ENCODE measurements around the gene CACNA1H. TPM values are rescaled to one million over a fixed set of nuclear protein-coding genes. Genes with fewer than 3 reads are reported as not detected.
"Not testable (repeated sequence)": the region's sequence is repeated elsewhere in the genome, so short reads cannot be mapped to it uniquely, and the experiment has no call there.

The CACNA1H gene
- total RNA-seq, 1 donor from 2014 or later, result 0.09 TPM

DNA sequence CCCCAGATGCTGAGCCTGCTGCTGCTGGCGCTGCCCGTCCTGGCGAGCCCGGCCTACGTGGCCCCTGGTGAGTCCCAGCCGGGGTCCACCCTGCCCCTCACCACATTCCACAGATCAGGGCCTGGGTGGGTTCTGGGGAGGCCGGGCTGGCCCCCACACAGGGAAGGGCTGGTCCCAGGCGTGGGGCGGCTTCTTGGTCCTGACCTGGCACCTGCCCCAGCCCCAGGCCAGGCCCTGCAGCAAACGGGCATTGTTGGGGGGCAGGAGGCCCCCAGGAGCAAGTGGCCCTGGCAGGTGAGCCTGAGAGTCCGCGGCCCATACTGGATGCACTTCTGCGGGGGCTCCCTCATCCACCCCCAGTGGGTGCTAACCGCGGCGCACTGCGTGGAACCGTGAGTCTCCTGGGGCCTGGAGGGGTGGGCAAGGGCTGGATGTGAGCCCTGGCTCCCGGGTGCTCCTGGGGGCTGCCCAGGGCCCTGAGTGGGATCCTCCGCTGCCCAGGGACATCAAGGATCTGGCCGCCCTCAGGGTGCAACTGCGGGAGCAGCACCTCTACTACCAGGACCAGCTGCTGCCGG is 103.5 kb downstream of the CACNA1H start:
- H3K27ac Mint-ChIP-seq; H3K4me3 Mint-ChIP-seq (ENCODE audit: low read depth); H3K36me3 Mint-ChIP-seq (ENCODE audit: low read depth); H3K27me3 Mint-ChIP-seq (ENCODE audit: low read depth); H3K4me1 Mint-ChIP-seq (ENCODE audit: low read depth); intact Hi-C loops (cut with micrococcal nuclease); H3K9me3 Mint-ChIP-seq; DNase-seq (ENCODE audit: low spot score): not testable (repeated sequence)

GRCh38 chr16:1256874-1257322 is 104.0 kb downstream of the CACNA1H start:
- intact Hi-C loops (cut with micrococcal nuclease), result no loop called here
- Mint-ChIP-seq H3K27ac (no peak overlapping the region), H3K27me3 (ENCODE audit: low read depth) (peaks cover 8% of the 10 kb centered on the region), H3K36me3 (ENCODE audit: low read depth) (no peaks in the 10 kb centered on the region), H3K4me1 (ENCODE audit: low read depth) (no peaks in the 10 kb centered on the region), H3K9me3 (no peaks in the 10 kb centered on the region), H3K4me3 (ENCODE audit: low read depth) (no peak overlapping the region)
- DNase-seq (ENCODE audit: low spot score), result no peak

DNA sequence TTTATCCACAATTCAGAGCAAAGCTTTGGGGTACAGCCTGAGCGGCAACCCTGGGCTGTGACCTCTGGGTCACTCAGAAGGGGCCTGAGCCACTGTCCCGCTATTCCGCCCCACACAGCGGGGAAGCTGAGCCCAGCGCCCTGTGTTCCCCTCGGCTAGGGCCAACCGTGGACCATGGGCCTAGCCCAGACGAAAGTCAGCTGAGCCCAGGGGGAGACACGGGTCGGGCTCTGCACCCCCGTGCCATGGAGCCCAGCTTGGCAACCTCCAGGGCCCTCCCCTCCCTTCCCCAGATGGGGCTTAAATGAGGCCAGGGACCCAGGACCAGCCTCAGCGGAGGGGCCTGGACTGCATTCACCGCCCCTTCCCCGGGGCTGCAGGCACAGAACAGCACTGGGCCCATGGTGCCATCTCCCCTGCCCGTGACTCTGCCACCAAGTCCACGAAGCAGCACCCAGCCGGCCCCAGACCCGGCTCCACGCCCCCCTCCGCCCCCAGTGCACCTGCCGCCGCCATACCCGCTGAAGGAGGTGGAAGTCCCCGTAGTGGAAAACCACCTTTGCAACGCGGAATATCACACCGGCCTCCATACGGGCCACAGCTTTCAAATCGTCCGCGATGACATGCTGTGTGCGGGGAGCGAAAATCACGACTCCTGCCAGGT is 104.8 kb downstream of the CACNA1H start:
- Mint-ChIP-seq H3K27me3 (ENCODE audit: low read depth) (peaks cover 10% of the 10 kb centered on the region), H3K4me3 (ENCODE audit: low read depth) (no peak overlapping the region), H3K9me3 (no peaks in the 10 kb centered on the region), H3K4me1 (ENCODE audit: low read depth) (no peaks in the 10 kb centered on the region), H3K27ac (no peak overlapping the region), H3K36me3 (ENCODE audit: low read depth) (no peaks in the 10 kb centered on the region)
- intact Hi-C loops (cut with micrococcal nuclease), result no loop called here
- no peak for DNase-seq (ENCODE audit: low spot score)

GRCh38 chr16:1258225-1258600 is 105.3 kb downstream of the CACNA1H start:
- no peaks in the 10 kb centered on the region for H3K9me3 Mint-ChIP-seq

DNA sequence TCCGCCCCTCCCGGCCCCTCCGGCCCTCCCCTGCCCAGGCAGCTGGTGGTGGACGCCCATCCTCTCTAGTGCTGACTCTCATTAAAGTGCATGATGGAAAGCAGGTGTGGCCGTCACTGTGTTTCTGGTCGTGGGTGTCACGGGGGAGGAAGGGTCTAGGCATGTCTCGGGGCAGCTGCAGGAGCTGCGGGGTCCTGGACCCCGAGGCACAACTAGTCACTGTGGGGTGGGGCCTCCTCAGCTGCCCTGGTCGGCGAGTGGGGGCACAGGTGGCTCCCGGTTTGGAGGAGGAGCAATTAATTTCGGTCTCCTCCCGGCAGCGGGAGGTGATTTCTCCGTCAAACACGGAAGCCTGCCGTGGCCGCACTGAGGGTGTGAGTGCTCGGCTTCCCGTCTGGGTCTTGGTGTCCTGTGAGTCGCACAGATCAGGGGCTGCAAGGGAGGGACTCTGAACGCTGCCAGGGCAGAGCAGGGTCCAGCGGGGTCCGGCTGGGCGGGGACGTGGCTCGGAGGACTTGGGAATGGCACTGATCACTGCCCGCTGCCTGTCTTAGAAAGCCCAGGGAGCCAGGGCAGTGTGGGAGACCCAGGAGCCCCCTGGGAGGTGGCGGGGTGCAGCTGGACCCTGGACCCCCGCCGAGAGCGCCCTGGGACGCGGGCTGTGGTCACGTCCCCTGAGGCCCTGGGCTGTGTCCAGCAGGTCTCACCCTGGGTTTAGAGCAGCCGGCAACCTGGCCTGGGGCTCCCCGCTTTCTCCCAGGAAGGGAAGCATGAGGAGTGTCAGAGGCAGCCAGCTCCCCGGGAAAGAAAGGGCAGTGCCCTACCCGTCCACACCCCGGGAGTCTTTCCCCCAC is 106.2 kb downstream of the CACNA1H start:
- no peak overlapping the region for H3K4me3 Mint-ChIP-seq (ENCODE audit: low read depth)
- peaks cover 10% of the 10 kb centered on the region for H3K27me3 Mint-ChIP-seq (ENCODE audit: low read depth)
- no peak overlapping the region for H3K27ac Mint-ChIP-seq
- peaks cover 2% of the 10 kb centered on the region for H3K9me3 Mint-ChIP-seq
- DNase-seq (ENCODE audit: low spot score), result no peak
- H3K36me3 Mint-ChIP-seq (ENCODE audit: low read depth), result no peaks in the 10 kb centered on the region
- intact Hi-C loops (cut with micrococcal nuclease), result no loop called here
- H3K4me1 Mint-ChIP-seq (ENCODE audit: low read depth), result no peaks in the 10 kb centered on the region

More at GRCh38 chr16:1258225-1258600, 105.3 kb downstream of the CACNA1H start:
- no peak overlapping the region for H3K27ac Mint-ChIP-seq
- H3K4me1 Mint-ChIP-seq (ENCODE audit: low read depth), result no peaks in the 10 kb centered on the region
- H3K36me3 Mint-ChIP-seq (ENCODE audit: low read depth), result no peaks in the 10 kb centered on the region
- H3K27me3 Mint-ChIP-seq (ENCODE audit: low read depth), result peaks cover 10% of the 10 kb centered on the region
- no peak for DNase-seq (ENCODE audit: low spot score)
- no peak overlapping the region for H3K4me3 Mint-ChIP-seq (ENCODE audit: low read depth)
- intact Hi-C loops (cut with micrococcal nuclease), result no loop called here

- no peak overlapping the region for H3K4me3 Mint-ChIP-seq (ENCODE audit: low read depth)
- H3K4me1 Mint-ChIP-seq (ENCODE audit: low read depth), result no peaks in the 10 kb centered on the region
- intact Hi-C loops (cut with micrococcal nuclease), result no loop called here
- DNase-seq (ENCODE audit: low spot score), result no peak
- H3K27me3 Mint-ChIP-seq (ENCODE audit: low read depth), result peaks cover 10% of the 10 kb centered on the region
- no peaks in the 10 kb centered on the region for H3K36me3 Mint-ChIP-seq (ENCODE audit: low read depth)
- H3K27ac Mint-ChIP-seq, result no peak overlapping the region
- peaks cover 7% of the 10 kb centered on the region for H3K9me3 Mint-ChIP-seq
Observed at GRCh38 chr16:1259760-1260068, 106.8 kb downstream of the CACNA1H start.

DNA sequence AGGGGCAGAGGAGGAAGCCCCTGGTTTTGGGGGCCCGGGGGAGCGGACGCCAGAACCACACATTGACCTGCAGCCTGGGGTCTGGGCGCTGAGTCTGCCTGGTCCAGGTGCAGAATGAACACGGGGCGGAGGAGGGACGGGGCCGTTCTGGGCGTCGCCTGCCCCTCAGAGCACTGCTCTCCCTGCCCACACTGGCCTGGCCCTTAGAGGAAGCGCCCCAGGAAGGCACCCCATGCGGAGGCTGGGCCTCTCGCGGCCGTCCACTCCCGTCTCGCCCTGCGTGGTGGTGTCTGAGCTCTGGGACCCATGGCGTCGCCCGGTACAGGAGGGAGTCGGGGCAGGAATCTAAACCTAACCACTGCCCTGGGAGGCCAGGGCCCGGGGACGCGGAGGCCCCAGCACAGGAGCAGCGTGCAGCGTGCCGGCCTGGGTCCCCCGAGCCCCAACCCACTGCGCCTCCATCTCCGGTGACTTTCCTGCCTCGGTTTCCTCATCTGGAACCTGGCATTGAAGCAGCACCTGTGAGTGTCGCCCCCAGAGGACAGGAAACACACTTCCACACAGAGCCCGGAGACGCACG is 107.3 kb downstream of the CACNA1H start:
- Mint-ChIP-seq H3K4me1 (ENCODE audit: low read depth) (no peaks in the 10 kb centered on the region), H3K4me3 (ENCODE audit: low read depth) (no peak overlapping the region), H3K36me3 (ENCODE audit: low read depth) (no peaks in the 10 kb centered on the region), H3K27me3 (ENCODE audit: low read depth) (peaks cover 10% of the 10 kb centered on the region), H3K27ac (no peak overlapping the region), H3K9me3 (peaks cover 10% of the 10 kb centered on the region)
- intact Hi-C loops (cut with micrococcal nuclease), result no loop called here
- no peak for DNase-seq (ENCODE audit: low spot score)

DNA sequence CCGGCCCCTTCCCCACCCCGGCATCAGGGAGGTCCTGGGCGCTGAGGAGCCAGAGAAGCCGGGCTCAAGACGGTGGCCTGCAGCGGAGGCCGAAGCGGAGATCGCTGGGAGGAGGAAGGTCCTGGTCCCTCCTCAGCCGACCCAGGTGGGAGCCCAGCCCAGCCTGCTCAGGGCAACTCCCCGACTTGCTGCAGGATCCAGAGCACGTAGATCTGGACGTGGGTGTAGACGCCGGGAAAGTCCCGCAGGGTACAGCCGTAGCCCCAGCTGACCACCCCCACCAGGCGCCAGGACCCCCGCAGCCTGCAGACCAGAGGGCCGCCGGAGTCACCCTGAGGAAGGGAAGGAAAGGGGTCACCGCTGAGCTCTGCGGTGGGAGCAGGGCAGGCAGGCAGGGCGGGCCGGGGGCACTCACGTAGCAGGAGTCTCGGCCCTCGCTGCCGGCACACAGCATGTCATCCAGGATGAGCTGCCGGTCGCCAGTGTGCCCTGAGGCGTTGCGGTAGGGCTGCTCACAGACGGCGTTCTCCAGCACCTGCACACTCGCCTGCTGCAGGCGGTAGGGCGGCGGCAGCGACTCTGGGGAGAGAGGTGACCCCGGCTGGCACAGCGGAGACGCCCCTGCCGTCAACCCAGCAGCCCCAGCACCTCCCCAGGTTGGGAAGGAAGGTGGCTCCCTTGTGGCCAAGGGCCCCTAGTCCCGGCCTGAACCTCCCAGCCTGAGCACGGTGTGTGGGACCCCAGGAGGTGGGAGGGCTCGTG is 108.4 kb downstream of the CACNA1H start:
- intact Hi-C loops (cut with micrococcal nuclease), result no loop called here
- H3K9me3 Mint-ChIP-seq, result peaks cover 10% of the 10 kb centered on the region
- H3K27me3 Mint-ChIP-seq (ENCODE audit: low read depth), result peaks cover 10% of the 10 kb centered on the region
- no peak for DNase-seq (ENCODE audit: low spot score)
- H3K4me3 Mint-ChIP-seq (ENCODE audit: low read depth), result no peak overlapping the region
- no peaks in the 10 kb centered on the region for H3K36me3 Mint-ChIP-seq (ENCODE audit: low read depth)
- H3K4me1 Mint-ChIP-seq (ENCODE audit: low read depth), result no peaks in the 10 kb centered on the region
- H3K27ac Mint-ChIP-seq, result no peak overlapping the region

GRCh38 chr16:1262210-1262845 is 109.4 kb downstream of the CACNA1H start:
- Mint-ChIP-seq H3K36me3 (ENCODE audit: low read depth) (no peaks in the 10 kb centered on the region), H3K4me1 (ENCODE audit: low read depth) (no peaks in the 10 kb centered on the region), H3K4me3 (ENCODE audit: low read depth) (no peak overlapping the region), H3K9me3 (peaks cover 10% of the 10 kb centered on the region), H3K27ac (no peak overlapping the region), H3K27me3 (ENCODE audit: low read depth) (peaks cover 10% of the 10 kb centered on the region)
- intact Hi-C loops (cut with micrococcal nuclease), result no loop called here
- DNase-seq (ENCODE audit: low spot score), result no peak

- H3K4me3 Mint-ChIP-seq (ENCODE audit: low read depth), result no peak overlapping the region
- H3K27ac Mint-ChIP-seq, result no peak overlapping the region
- intact Hi-C loops (cut with micrococcal nuclease), result no loop called here
- H3K9me3 Mint-ChIP-seq, result peaks cover 10% of the 10 kb centered on the region
- no peak for DNase-seq (ENCODE audit: low spot score)
- peaks cover 10% of the 10 kb centered on the region for H3K27me3 Mint-ChIP-seq (ENCODE audit: low read depth)
- H3K36me3 Mint-ChIP-seq (ENCODE audit: low read depth), result no peaks in the 10 kb centered on the region
- H3K4me1 Mint-ChIP-seq (ENCODE audit: low read depth), result no peaks in the 10 kb centered on the region
Observed at GRCh38 chr16:1262846-1263221, 109.9 kb downstream of the CACNA1H start.

GRCh38 chr16:1263591-1264344 is 110.9 kb downstream of the CACNA1H start:
- DNase-seq (ENCODE audit: low spot score), result no peak
- no peak overlapping the region for H3K4me3 Mint-ChIP-seq (ENCODE audit: low read depth)
- H3K27me3 Mint-ChIP-seq (ENCODE audit: low read depth), result peaks cover 10% of the 10 kb centered on the region
- intact Hi-C loops (cut with micrococcal nuclease), result no loop called here
- no peak overlapping the region for H3K27ac Mint-ChIP-seq
- peaks cover 10% of the 10 kb centered on the region for H3K9me3 Mint-ChIP-seq
- H3K4me1 Mint-ChIP-seq (ENCODE audit: low read depth), result no peaks in the 10 kb centered on the region
- no peaks in the 10 kb centered on the region for H3K36me3 Mint-ChIP-seq (ENCODE audit: low read depth)
